Gastrocnemius medialis (tissue), 4 donors: ENCODE data around the gene ID1.

Source experiments
- POLR2A ChIP-seq, 2 donors: fragments of 450-650 bp; IDR thresholded peaks; one replicate each; pipeline ENCODE4 v1.6.1; 2017; ENCODE audit warnings: antibody characterized with exemption in 2 of 2, mild to moderate bottlenecking in 2 of 2, moderate library complexity in 2 of 2
- TF ChIP-seq, protein P1 (sequence below), 5 experiments: fragments of 450-650 bp in 3 of 5; fragments of 200-600 bp in 2 of 5; sonication (generic) in 2 of 5; IDR thresholded peaks in 4 of 5; conservative IDR thresholded peaks in 1 of 5; 1 replicate in 4 of 5; 2 replicates in 1 of 5; pipeline ENCODE4 v1.5.1; 2016 to 2019; ENCODE audit warnings: antibody characterized with exemption in 5 of 5, mild to moderate bottlenecking in 3 of 5, moderate library complexity in 3 of 5

DNA sequence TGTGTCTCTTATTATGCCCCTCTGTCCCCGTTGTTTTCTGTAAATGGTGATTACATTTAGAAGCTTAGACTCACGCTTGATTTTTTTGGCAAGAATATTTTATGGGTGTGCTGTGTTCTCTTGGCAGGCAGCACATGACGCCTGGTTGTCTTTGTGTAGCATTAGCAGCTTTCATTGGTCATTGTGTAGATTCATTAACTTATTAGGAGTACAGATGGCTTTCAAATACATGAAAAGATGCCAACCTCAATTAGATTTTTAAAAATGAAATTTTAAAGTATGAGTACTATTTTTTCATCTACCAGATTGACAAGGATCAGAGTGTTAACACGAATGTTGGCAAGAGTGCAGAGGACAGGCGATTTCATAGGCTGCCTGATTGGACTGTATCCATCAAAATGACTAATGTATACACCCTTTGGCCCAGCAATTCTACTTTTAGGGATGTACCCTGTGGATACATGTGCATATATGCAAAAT lies 47.9 kb downstream of the ID1 start:
- TF ChIP-seq, protein P1, sequence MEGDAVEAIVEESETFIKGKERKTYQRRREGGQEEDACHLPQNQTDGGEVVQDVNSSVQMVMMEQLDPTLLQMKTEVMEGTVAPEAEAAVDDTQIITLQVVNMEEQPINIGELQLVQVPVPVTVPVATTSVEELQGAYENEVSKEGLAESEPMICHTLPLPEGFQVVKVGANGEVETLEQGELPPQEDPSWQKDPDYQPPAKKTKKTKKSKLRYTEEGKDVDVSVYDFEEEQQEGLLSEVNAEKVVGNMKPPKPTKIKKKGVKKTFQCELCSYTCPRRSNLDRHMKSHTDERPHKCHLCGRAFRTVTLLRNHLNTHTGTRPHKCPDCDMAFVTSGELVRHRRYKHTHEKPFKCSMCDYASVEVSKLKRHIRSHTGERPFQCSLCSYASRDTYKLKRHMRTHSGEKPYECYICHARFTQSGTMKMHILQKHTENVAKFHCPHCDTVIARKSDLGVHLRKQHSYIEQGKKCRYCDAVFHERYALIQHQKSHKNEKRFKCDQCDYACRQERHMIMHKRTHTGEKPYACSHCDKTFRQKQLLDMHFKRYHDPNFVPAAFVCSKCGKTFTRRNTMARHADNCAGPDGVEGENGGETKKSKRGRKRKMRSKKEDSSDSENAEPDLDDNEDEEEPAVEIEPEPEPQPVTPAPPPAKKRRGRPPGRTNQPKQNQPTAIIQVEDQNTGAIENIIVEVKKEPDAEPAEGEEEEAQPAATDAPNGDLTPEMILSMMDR (IDR thresholded peaks at IDR 0.05 in 4 of 5, conservative IDR thresholded peaks at IDR 0.05 in 1 of 5), result no peak
- no peak for TF ChIP-seq POLR2A (IDR thresholded peaks at IDR 0.05)
